Measurements from ENCODE around the gene PIPOX. TPM values are rescaled to one million over a fixed set of nuclear protein-coding genes. Genes with fewer than 3 reads are reported as not detected.

PIPOX gene
- total and polyA plus RNA-seq, 2 of the 8 experiments (the other 6 are each of a cell fraction or from before 2014, with no cell fraction given) = 57.2 to 99.6 TPM

GRCh38 chr17:29016345-29017210 lies 26.4 kb upstream of the PIPOX start (continued):
- TF ChIP-seq, protein P1, sequence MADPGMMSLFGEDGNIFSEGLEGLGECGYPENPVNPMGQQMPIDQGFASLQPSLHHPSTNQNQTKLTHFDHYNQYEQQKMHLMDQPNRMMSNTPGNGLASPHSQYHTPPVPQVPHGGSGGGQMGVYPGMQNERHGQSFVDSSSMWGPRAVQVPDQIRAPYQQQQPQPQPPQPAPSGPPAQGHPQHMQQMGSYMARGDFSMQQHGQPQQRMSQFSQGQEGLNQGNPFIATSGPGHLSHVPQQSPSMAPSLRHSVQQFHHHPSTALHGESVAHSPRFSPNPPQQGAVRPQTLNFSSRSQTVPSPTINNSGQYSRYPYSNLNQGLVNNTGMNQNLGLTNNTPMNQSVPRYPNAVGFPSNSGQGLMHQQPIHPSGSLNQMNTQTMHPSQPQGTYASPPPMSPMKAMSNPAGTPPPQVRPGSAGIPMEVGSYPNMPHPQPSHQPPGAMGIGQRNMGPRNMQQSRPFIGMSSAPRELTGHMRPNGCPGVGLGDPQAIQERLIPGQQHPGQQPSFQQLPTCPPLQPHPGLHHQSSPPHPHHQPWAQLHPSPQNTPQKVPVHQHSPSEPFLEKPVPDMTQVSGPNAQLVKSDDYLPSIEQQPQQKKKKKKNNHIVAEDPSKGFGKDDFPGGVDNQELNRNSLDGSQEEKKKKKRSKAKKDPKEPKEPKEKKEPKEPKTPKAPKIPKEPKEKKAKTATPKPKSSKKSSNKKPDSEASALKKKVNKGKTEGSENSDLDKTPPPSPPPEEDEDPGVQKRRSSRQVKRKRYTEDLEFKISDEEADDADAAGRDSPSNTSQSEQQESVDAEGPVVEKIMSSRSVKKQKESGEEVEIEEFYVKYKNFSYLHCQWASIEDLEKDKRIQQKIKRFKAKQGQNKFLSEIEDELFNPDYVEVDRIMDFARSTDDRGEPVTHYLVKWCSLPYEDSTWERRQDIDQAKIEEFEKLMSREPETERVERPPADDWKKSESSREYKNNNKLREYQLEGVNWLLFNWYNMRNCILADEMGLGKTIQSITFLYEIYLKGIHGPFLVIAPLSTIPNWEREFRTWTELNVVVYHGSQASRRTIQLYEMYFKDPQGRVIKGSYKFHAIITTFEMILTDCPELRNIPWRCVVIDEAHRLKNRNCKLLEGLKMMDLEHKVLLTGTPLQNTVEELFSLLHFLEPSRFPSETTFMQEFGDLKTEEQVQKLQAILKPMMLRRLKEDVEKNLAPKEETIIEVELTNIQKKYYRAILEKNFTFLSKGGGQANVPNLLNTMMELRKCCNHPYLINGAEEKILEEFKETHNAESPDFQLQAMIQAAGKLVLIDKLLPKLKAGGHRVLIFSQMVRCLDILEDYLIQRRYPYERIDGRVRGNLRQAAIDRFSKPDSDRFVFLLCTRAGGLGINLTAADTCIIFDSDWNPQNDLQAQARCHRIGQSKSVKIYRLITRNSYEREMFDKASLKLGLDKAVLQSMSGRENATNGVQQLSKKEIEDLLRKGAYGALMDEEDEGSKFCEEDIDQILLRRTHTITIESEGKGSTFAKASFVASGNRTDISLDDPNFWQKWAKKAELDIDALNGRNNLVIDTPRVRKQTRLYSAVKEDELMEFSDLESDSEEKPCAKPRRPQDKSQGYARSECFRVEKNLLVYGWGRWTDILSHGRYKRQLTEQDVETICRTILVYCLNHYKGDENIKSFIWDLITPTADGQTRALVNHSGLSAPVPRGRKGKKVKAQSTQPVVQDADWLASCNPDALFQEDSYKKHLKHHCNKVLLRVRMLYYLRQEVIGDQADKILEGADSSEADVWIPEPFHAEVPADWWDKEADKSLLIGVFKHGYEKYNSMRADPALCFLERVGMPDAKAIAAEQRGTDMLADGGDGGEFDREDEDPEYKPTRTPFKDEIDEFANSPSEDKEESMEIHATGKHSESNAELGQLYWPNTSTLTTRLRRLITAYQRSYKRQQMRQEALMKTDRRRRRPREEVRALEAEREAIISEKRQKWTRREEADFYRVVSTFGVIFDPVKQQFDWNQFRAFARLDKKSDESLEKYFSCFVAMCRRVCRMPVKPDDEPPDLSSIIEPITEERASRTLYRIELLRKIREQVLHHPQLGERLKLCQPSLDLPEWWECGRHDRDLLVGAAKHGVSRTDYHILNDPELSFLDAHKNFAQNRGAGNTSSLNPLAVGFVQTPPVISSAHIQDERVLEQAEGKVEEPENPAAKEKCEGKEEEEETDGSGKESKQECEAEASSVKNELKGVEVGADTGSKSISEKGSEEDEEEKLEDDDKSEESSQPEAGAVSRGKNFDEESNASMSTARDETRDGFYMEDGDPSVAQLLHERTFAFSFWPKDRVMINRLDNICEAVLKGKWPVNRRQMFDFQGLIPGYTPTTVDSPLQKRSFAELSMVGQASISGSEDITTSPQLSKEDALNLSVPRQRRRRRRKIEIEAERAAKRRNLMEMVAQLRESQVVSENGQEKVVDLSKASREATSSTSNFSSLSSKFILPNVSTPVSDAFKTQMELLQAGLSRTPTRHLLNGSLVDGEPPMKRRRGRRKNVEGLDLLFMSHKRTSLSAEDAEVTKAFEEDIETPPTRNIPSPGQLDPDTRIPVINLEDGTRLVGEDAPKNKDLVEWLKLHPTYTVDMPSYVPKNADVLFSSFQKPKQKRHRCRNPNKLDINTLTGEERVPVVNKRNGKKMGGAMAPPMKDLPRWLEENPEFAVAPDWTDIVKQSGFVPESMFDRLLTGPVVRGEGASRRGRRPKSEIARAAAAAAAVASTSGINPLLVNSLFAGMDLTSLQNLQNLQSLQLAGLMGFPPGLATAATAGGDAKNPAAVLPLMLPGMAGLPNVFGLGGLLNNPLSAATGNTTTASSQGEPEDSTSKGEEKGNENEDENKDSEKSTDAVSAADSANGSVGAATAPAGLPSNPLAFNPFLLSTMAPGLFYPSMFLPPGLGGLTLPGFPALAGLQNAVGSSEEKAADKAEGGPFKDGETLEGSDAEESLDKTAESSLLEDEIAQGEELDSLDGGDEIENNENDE (IDR thresholded peaks at IDR 0.05; ENCODE audit: insufficient replicate concordance, low read length) = no peak
- TF ChIP-seq SAP30 (IDR thresholded peaks at IDR 0.05; ENCODE audit: insufficient read depth, insufficient replicate concordance, low read length) = no peak
- no peak for TF ChIP-seq RBBP5 (IDR thresholded peaks at IDR 0.05; ENCODE audit: borderline replicate concordance, low read depth, low read length)
- TF ChIP-seq POLR2A (IDR thresholded peaks at IDR 0.05; ENCODE audit: control extremely low read depth in 1 of 2, low read depth in 2 of 2, low read length in 2 of 2) = no peak
- TF ChIP-seq RXRA (IDR thresholded peaks at IDR 0.05; ENCODE audit: insufficient read depth, low read depth, low read length) = no peak
- TF ChIP-seq EP300 (IDR thresholded peaks at IDR 0.05; ENCODE audit: borderline replicate concordance in 1 of 2, low read depth in 2 of 2, low read length in 2 of 2) = no peak
- TF ChIP-seq, protein P2, sequence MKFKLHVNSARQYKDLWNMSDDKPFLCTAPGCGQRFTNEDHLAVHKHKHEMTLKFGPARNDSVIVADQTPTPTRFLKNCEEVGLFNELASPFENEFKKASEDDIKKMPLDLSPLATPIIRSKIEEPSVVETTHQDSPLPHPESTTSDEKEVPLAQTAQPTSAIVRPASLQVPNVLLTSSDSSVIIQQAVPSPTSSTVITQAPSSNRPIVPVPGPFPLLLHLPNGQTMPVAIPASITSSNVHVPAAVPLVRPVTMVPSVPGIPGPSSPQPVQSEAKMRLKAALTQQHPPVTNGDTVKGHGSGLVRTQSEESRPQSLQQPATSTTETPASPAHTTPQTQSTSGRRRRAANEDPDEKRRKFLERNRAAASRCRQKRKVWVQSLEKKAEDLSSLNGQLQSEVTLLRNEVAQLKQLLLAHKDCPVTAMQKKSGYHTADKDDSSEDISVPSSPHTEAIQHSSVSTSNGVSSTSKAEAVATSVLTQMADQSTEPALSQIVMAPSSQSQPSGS (IDR thresholded peaks at IDR 0.05; ENCODE audit: low read length) = no peak
